ENCODE data around the gene PACSIN1. TPM values are rescaled to one million over a fixed set of nuclear protein-coding genes. Genes with fewer than 3 reads are reported as not detected.

Gene PACSIN1
- total RNA-seq, 2 experiments from 2014 or later = 0.07 to 0.14 TPM

GRCh38 chr6:34522761-34523160, 56.9 kb downstream of the PACSIN1 start:
- intact Hi-C loops (cut with DNase I, micrococcal nuclease) = no loop called here
- ChIA-PET POLR2A (no interaction called here), CTCF (no interaction called here)
- Mint-ChIP-seq H3K4me1 (peaks cover 3% of the 10 kb centered on the region), H3K27ac (no peak overlapping the region), H3K4me3 (no peak overlapping the region), H3K27me3 (no peaks in the 10 kb centered on the region), H3K9me3 (ENCODE audit: low read depth) (no peaks in the 10 kb centered on the region), H3K36me3 (ENCODE audit: low read depth) (no peaks in the 10 kb centered on the region)
- DNase-seq (no peak), ATAC-seq (no peak)

- ATAC-seq (no peak), DNase-seq (no peak)
- Mint-ChIP-seq H3K36me3 (ENCODE audit: low read depth) (no peaks in the 10 kb centered on the region), H3K4me3 (no peak overlapping the region), H3K27me3 (no peaks in the 10 kb centered on the region), H3K27ac (no peak overlapping the region), H3K4me1 (peaks cover 3% of the 10 kb centered on the region), H3K9me3 (ENCODE audit: low read depth) (no peaks in the 10 kb centered on the region)
- ChIA-PET POLR2A (no interaction called here), CTCF (interaction anchor here (1.0 kb wide), 1 partner anchor 86 kb away, joined by 5 read pairs; no protein-coding TSS in a partner anchor)
- intact Hi-C loops (cut with DNase I, micrococcal nuclease) = no loop called here
These were observed 57.7 kb downstream of the PACSIN1 start for GRCh38 chr6:34523441-34524206.

GRCh38 chr6:34524499-34524898, 58.6 kb downstream of the PACSIN1 start:
- no peak overlapping the region for H3K27ac Mint-ChIP-seq
- H3K4me3 Mint-ChIP-seq = no peak overlapping the region
- intact Hi-C loops (cut with DNase I, micrococcal nuclease) = no loop called here
- H3K4me1 Mint-ChIP-seq = peaks cover 3% of the 10 kb centered on the region
- H3K27me3 Mint-ChIP-seq = no peaks in the 10 kb centered on the region
- no peaks in the 10 kb centered on the region for H3K36me3 Mint-ChIP-seq (ENCODE audit: low read depth)
- DNase-seq = no peak
- H3K9me3 Mint-ChIP-seq (ENCODE audit: low read depth) = no peaks in the 10 kb centered on the region
- POLR2A ChIA-PET = no interaction called here
- CTCF ChIA-PET = no interaction called here
- ATAC-seq = no peak

- intact Hi-C loops (cut with DNase I, micrococcal nuclease) = no loop called here
- no peaks in the 10 kb centered on the region for H3K9me3 Mint-ChIP-seq (ENCODE audit: low read depth)
- peaks cover 3% of the 10 kb centered on the region for H3K4me1 Mint-ChIP-seq
- H3K27ac Mint-ChIP-seq = no peak overlapping the region
- CTCF ChIA-PET = interaction anchor here (1.1 kb wide), 1 partner anchor 87 kb away, joined by 4 read pairs; no protein-coding TSS in a partner anchor
- DNase-seq = no peak
- no peak overlapping the region for H3K4me3 Mint-ChIP-seq
- H3K27me3 Mint-ChIP-seq = no peaks in the 10 kb centered on the region
- no peak for ATAC-seq
- no peaks in the 10 kb centered on the region for H3K36me3 Mint-ChIP-seq (ENCODE audit: low read depth)
- POLR2A ChIA-PET = no interaction called here
These were observed 59.1 kb downstream of the PACSIN1 start for GRCh38 chr6:34524971-34525370.

GRCh38 chr6:34525431-34526175, 59.7 kb downstream of the PACSIN1 start:
- Mint-ChIP-seq H3K27me3 (no peaks in the 10 kb centered on the region), H3K4me1 (peaks cover 3% of the 10 kb centered on the region), H3K36me3 (ENCODE audit: low read depth) (no peaks in the 10 kb centered on the region), H3K27ac (no peak overlapping the region), H3K9me3 (ENCODE audit: low read depth) (no peaks in the 10 kb centered on the region), H3K4me3 (no peak overlapping the region)
- ChIA-PET CTCF (interaction anchor here (0.6 to 1.4 kb wide), 3 partner anchors 65 to 86 kb away, joined by 3 to 5 read pairs (median 4); no protein-coding TSS in a partner anchor), POLR2A (no interaction called here)
- no peak for ATAC-seq
- DNase-seq = no peak
- intact Hi-C loops (cut with DNase I, micrococcal nuclease) = loop anchor here in 1 of 2 experiments (2.0 kb wide), 3 partner anchors 65 to 615 kb away; partner anchors contain the start of genes ANKS1A, TAF11 and TCP11

- H3K27ac Mint-ChIP-seq = no peak overlapping the region
- H3K4me3 Mint-ChIP-seq = no peak overlapping the region
- CTCF ChIA-PET = interaction anchor here (0.6 to 1.8 kb wide), 7 partner anchors 8 to 85 kb away, joined by 3 to 11 read pairs (median 3); no protein-coding TSS in a partner anchor
- POLR2A ChIA-PET = no interaction called here
- H3K4me1 Mint-ChIP-seq = peaks cover 3% of the 10 kb centered on the region
- H3K9me3 Mint-ChIP-seq (ENCODE audit: low read depth) = no peaks in the 10 kb centered on the region
- no peak for DNase-seq
- intact Hi-C loops (cut with DNase I, micrococcal nuclease) = loop anchor here in 1 of 2 experiments (2.0 kb wide), 3 partner anchors 66 to 614 kb away; partner anchors contain the start of genes ANKS1A, TAF11 and TCP11
- ATAC-seq = no peak
- H3K36me3 Mint-ChIP-seq (ENCODE audit: low read depth) = no peaks in the 10 kb centered on the region
- no peaks in the 10 kb centered on the region for H3K27me3 Mint-ChIP-seq
These were observed 60.5 kb downstream of the PACSIN1 start for GRCh38 chr6:34526241-34526972.

- DNase-seq (peak; percentile 98), ATAC-seq (peak; percentile 100)
- intact Hi-C loops (cut with DNase I, micrococcal nuclease) = loop anchor here (1.0 to 2.0 kb wide), 9 partner anchors 42 to 970 kb away; partner anchors contain the start of genes ANKS1A (in 1 of the 2), SMIM29 (in 1 of the 2), SNRPC (in 1 of the 2) and TAF11 (in 1 of the 2)
- no peaks in the 10 kb centered on the region for H3K36me3 Mint-ChIP-seq (ENCODE audit: low read depth)
- H3K27ac Mint-ChIP-seq = no peak overlapping the region
- H3K9me3 Mint-ChIP-seq (ENCODE audit: low read depth) = no peaks in the 10 kb centered on the region
- CTCF ChIA-PET = interaction anchor here (0.6 to 1.8 kb wide), 7 partner anchors 9 to 83 kb away, joined by 3 to 11 read pairs (median 3); no protein-coding TSS in a partner anchor
- no peaks in the 10 kb centered on the region for H3K27me3 Mint-ChIP-seq
- H3K4me3 Mint-ChIP-seq = no peak overlapping the region
- H3K4me1 Mint-ChIP-seq = peaks cover 3% of the 10 kb centered on the region
- POLR2A ChIA-PET = no interaction called here
These were observed 61.3 kb downstream of the PACSIN1 start for GRCh38 chr6:34526992-34527728.

- Mint-ChIP-seq H3K9me3 (ENCODE audit: low read depth) (no peaks in the 10 kb centered on the region), H3K36me3 (ENCODE audit: low read depth) (no peaks in the 10 kb centered on the region), H3K27ac (no peak overlapping the region), H3K4me3 (no peak overlapping the region), H3K4me1 (peaks cover 3% of the 10 kb centered on the region), H3K27me3 (no peaks in the 10 kb centered on the region)
- ChIA-PET POLR2A (no interaction called here), CTCF (interaction anchor here (1.0 to 1.8 kb wide), 4 partner anchors 25 to 83 kb away, joined by 3 to 11 read pairs (median 6); no protein-coding TSS in a partner anchor)
- no peak for DNase-seq
- ATAC-seq = no peak
- intact Hi-C loops (cut with DNase I, micrococcal nuclease) = loop anchor here (1.0 to 2.0 kb wide), 9 partner anchors 43 to 969 kb away; partner anchors contain the start of genes ANKS1A (in 1 of the 2), SMIM29 (in 1 of the 2), SNRPC (in 1 of the 2) and TAF11 (in 1 of the 2)
These were observed 62.1 kb downstream of the PACSIN1 start for GRCh38 chr6:34527751-34528670.

- DNase-seq (no peak), ATAC-seq (no peak)
- Mint-ChIP-seq H3K27ac (no peak overlapping the region), H3K4me3 (no peak overlapping the region), H3K36me3 (ENCODE audit: low read depth) (no peaks in the 10 kb centered on the region), H3K4me1 (peaks cover 3% of the 10 kb centered on the region), H3K27me3 (no peaks in the 10 kb centered on the region), H3K9me3 (ENCODE audit: low read depth) (no peaks in the 10 kb centered on the region)
- ChIA-PET CTCF (interaction anchor here (1.2 kb wide), 1 partner anchor 80 kb away, joined by 6 read pairs; no protein-coding TSS in a partner anchor), POLR2A (no interaction called here)
- intact Hi-C loops (cut with DNase I, micrococcal nuclease) = no loop called here
These were observed 63.3 kb downstream of the PACSIN1 start for GRCh38 chr6:34528996-34529664.
